OCI-LY3 (cell line): Measurements from ENCODE around the gene ABCC6.

Experiments used
- EZH2phosphoT487 ChIP-seq: fragments of 200-600 bp; shearing (Covaris generic); IDR thresholded peaks from 2 replicates; pipeline ENCODE4 v1.6.1; 2018; ENCODE audit warnings: antibody characterized with exemption, mixed run types, low read depth
- TF ChIP-seq, protein P1 (sequence below): fragments of 200-600, 300-600 bp; sonication (generic); IDR thresholded peaks from 2 replicates; pipeline ENCODE4 v1.5.1; 2014; ENCODE audit warnings: antibody characterized with exemption, low read length, low read depth

DNA sequence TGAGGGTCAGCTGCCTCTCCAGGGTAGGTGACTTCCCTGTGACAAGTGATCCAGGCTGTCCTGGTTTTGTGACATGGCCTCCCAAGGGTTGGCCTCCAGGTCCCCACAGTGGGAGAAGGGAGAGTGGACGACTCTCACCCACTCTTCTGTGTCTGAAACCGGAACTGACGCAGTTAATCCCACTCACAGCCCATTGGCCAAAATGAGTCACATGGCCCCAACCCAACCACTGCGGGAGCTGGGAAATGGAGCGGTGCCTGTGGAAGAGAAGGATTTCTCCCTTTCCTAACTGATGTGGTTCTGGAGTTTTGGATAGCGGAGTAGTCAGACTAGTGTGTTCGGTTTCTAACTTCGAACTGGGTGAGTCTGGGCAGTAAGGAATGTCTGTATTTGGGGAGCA, 79.4 kb downstream of the ABCC6 start:
- TF ChIP-seq, protein P1, sequence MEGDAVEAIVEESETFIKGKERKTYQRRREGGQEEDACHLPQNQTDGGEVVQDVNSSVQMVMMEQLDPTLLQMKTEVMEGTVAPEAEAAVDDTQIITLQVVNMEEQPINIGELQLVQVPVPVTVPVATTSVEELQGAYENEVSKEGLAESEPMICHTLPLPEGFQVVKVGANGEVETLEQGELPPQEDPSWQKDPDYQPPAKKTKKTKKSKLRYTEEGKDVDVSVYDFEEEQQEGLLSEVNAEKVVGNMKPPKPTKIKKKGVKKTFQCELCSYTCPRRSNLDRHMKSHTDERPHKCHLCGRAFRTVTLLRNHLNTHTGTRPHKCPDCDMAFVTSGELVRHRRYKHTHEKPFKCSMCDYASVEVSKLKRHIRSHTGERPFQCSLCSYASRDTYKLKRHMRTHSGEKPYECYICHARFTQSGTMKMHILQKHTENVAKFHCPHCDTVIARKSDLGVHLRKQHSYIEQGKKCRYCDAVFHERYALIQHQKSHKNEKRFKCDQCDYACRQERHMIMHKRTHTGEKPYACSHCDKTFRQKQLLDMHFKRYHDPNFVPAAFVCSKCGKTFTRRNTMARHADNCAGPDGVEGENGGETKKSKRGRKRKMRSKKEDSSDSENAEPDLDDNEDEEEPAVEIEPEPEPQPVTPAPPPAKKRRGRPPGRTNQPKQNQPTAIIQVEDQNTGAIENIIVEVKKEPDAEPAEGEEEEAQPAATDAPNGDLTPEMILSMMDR: no peak
- TF ChIP-seq EZH2phosphoT487: no peak
